HG03558 (cell line): ENCODE data around the gene SHISA3.

Experiments
- ATAC-seq: cut with Tn5 transposase; IDR thresholded peaks from one replicate; pipeline ENCODE4 v1.9.1; 2021; ENCODE audit warnings: moderate number of reproducible peaks; ENCODE audit not compliant: unreplicated experiment; ENCODE audit errors: extremely low read depth

Gene SHISA3

GRCh38 chr4:42390622-42391354 is 6.5 kb upstream of the SHISA3 start:
- ATAC-seq = no peak

DNA sequence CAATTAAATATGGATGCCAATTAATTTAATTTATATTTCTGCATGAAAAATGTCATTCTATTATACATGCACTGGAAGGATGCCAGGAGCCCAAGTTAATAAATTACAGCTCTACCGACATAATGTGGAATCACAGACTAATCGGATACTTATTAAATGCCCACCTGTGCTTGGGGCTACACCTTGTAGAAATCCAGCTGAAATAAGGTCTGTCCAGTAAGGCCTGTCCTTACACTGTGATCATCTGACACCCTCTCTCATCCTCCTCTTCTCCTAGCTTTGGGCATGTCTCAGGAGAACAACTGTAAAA is 6.0 kb upstream of the SHISA3 start:
- no peak for ATAC-seq

DNA sequence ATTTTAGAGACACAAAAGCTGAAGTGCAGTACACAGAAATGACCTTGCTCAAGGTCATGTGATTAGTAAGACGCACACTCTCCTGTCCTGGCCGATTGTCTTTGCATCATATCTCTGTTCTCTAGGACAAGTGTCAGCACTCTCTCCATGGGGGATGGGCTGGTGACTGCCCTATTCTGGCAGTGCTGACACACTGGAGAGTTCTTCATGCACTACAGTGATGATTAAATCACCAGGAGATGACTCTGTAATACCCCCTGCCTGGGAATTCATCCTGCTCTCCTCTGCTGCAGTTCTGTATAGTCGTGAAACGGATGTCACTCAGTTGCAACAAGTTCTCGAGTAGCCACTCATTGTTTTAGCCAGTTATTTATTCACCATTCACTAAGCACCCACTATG is 5.3 kb upstream of the SHISA3 start:
- no peak for ATAC-seq

- ATAC-seq = no peak
These were observed 4.9 kb upstream of the SHISA3 start for GRCh38 chr4:42392436-42392835.

GRCh38 chr4:42395595-42395994 is 1.7 kb upstream of the SHISA3 start:
- no peak for ATAC-seq

GRCh38 chr4:42396361-42396751 is 932 bp upstream of the SHISA3 start:
- ATAC-seq = no peak

GRCh38 chr4:42397635-42398170 is 415 bp downstream of the SHISA3 start:
- no peak for ATAC-seq

DNA sequence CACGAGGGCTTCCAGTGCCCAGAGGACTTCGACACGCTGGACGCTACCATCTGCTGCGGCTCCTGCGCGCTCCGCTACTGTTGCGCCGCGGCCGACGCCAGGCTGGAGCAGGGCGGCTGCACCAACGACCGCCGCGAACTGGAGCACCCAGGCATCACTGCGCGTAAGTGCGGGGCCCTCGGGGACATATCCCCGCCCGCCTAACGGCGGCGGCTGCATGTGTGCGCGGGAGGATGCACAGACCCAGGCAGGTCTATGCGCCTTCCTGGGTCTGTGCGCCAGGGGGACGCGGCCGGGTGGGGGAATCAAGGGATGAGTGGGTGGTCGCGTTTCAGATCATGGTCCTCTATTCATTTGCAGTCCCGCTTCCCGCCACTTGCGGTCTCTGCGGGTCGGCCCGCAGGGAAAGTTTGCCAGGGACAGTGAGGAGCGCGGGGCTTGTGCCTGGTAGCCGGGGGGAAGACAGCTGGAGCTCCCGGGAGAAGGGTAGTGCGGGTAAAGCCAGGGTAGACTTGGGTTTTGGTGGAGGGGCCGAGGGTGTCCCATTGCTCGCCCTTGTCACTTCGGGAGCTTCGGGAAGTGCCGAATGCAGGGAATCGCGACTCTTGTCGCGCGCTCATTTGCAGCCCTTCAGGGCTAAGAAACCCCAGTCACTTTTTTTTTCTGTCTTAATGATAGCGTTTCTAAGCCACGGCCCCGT is 1.0 kb downstream of the SHISA3 start:
- ATAC-seq = no peak

- no peak for ATAC-seq
These were observed 1.6 kb downstream of the SHISA3 start for GRCh38 chr4:42398871-42399331.

GRCh38 chr4:42399393-42399792 is 2.1 kb downstream of the SHISA3 start:
- no peak for ATAC-seq

GRCh38 chr4:42401171-42401570 is 3.9 kb downstream of the SHISA3 start:
- ATAC-seq = no peak

GRCh38 chr4:42404001-42404400 is 6.7 kb downstream of the SHISA3 start:
- ATAC-seq = no peak

GRCh38 chr4:42410446-42410845 is 13.2 kb downstream of the SHISA3 start:
- no peak for ATAC-seq

DNA sequence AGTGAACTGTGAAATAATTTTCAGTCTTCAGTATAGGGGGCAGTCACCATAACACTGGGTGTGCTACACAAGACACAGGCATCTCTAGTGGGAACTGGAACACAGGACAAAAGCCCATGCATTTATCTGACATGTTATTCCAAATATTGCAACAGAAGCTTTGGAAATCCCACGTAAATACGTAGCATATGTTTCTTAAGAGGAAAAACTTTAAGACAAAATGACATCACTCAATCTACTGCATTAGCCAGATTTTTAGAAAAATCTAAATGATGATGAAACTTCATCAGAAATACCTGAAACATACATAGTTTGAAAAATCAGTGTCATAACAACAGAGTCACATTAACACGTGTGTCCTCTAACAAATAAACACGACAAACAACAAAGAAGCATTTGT is 14.5 kb downstream of the SHISA3 start:
- no peak for ATAC-seq

- ATAC-seq = no peak
These were observed 15.0 kb downstream of the SHISA3 start for GRCh38 chr4:42412251-42412650.

GRCh38 chr4:42415281-42415680 is 18.0 kb downstream of the SHISA3 start:
- no peak for ATAC-seq

- no peak for ATAC-seq
These were observed 18.7 kb downstream of the SHISA3 start for GRCh38 chr4:42416017-42416416.

GRCh38 chr4:42417550-42417949 is 20.3 kb downstream of the SHISA3 start:
- no peak for ATAC-seq

DNA sequence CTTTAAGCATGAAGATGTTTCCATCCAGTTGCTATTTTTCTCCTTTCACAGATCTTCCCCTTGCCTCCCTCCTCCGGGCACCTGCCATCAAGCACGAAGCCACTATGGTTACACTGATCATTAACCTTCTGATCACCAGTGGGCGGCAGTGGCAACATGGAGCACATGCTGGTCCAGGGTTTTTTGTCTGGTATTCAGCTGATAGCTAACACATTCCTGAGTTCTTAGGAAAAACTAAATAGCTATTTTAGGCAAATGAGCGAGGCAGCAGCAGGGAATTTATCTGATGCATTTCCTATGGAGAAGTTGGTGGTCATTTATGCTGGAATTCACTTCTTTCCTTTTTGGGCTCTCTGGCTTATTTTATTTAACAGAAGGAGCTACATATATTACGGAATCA is 22.9 kb downstream of the SHISA3 start:
- ATAC-seq = no peak

GRCh38 chr4:42425146-42426065 is 28.1 kb downstream of the SHISA3 start:
- no peak for ATAC-seq

DNA sequence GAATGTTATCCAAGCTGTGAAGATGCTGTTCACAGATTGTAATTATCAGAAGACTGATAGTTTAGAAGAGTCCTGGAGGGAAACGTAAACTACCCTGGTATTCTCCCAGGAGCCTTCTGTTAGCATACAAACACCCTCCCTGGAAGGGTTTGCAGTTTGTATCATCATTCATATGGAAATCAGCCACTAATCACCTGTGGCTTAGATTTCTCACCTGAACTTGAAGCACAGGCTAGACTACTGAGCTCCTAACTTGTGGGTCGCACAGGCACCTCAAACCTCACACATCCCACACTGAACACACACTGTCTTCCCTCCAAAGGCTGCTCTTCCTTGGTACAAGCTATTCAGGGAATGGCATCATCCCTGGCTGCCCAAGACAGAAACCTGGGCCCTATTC is 30.7 kb downstream of the SHISA3 start:
- ATAC-seq = no peak
